IMR-90 (cell line): ENCODE measurements around the gene NOL12.

Experiments
- CEBPB ChIP-seq: IDR thresholded peaks from 2 replicates; pipeline ENCODE4 v1.6.1; 2012; ENCODE audit warnings: low read depth, low read length, improper control_type of control experiment
- CHD1 ChIP-seq: IDR thresholded peaks from 2 replicates; pipeline ENCODE4 v1.6.1; 2012; ENCODE audit warnings: low read depth, low read length, improper control_type of control experiment
- MAFK ChIP-seq: IDR thresholded peaks from 2 replicates; pipeline ENCODE4 v1.6.1; 2012; ENCODE audit warnings: low read depth, low read length, improper control_type of control experiment
- MAZ ChIP-seq: IDR thresholded peaks from 2 replicates; pipeline ENCODE4 v1.6.1; 2012; ENCODE audit warnings: low read depth, mild to moderate bottlenecking, low read length, improper control_type of control experiment, moderate library complexity, borderline replicate concordance
- POLR2A ChIP-seq: IDR thresholded peaks from 2 replicates; pipeline ENCODE4 v1.6.1; 2012; ENCODE audit warnings: mild to moderate bottlenecking, low read depth, low read length
- RAD21 ChIP-seq: IDR thresholded peaks from 2 replicates; pipeline ENCODE4 v1.6.1; 2012; ENCODE audit warnings: low read length, improper control_type of control experiment
- SMC3 ChIP-seq: fragments of 150-350 bp; IDR thresholded peaks from 2 replicates; pipeline ENCODE4 v1.6.1; 2016; ENCODE audit warnings: low read depth, mild to moderate bottlenecking, antibody characterized with exemption, low read length, moderate library complexity
- TF ChIP-seq, protein P1 (sequence below): conservative IDR thresholded peaks from 2 replicates; pipeline ENCODE4 v1.5.1; 2012; ENCODE audit warnings: mild to moderate bottlenecking, low read depth, low read length, improper control_type of control experiment
- TF ChIP-seq, protein P2 (sequence below): fragments of 150-350 bp; IDR thresholded peaks from 2 replicates; pipeline ENCODE4 v1.6.1; 2017; ENCODE audit warnings: mild to moderate bottlenecking, antibody characterized with exemption, low read length, low read depth
- TF ChIP-seq, protein P3 (sequence below): fragments of 150-350 bp; IDR thresholded peaks from 2 replicates; pipeline ENCODE4 v1.6.1; 2016; ENCODE audit warnings: low read depth, mild to moderate bottlenecking, low read length, moderate library complexity, borderline replicate concordance

DNA sequence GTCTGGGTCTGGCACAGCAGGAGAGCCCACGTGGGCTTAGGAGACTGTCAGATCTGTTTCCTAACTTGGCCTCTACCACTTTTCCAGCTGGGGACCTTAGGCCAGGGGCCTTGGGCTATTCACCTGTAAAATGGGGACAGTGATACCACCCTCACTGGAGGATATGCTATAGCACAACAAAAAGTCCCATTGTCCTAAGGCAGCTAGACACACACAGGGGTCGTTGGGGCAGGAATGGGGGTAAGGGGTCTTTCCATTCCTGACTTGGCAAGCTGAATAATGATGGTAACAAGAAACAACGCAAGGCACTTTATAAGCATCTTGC is 49.2 kb upstream of the NOL12 start:
- TF ChIP-seq, protein P1, sequence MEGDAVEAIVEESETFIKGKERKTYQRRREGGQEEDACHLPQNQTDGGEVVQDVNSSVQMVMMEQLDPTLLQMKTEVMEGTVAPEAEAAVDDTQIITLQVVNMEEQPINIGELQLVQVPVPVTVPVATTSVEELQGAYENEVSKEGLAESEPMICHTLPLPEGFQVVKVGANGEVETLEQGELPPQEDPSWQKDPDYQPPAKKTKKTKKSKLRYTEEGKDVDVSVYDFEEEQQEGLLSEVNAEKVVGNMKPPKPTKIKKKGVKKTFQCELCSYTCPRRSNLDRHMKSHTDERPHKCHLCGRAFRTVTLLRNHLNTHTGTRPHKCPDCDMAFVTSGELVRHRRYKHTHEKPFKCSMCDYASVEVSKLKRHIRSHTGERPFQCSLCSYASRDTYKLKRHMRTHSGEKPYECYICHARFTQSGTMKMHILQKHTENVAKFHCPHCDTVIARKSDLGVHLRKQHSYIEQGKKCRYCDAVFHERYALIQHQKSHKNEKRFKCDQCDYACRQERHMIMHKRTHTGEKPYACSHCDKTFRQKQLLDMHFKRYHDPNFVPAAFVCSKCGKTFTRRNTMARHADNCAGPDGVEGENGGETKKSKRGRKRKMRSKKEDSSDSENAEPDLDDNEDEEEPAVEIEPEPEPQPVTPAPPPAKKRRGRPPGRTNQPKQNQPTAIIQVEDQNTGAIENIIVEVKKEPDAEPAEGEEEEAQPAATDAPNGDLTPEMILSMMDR = no peak
- TF ChIP-seq MAZ (no peak), CEBPB (no peak), POLR2A (no peak), MAFK (no peak), RAD21 (no peak), SMC3 (no peak), CHD1 (no peak)
- TF ChIP-seq, protein P2, sequence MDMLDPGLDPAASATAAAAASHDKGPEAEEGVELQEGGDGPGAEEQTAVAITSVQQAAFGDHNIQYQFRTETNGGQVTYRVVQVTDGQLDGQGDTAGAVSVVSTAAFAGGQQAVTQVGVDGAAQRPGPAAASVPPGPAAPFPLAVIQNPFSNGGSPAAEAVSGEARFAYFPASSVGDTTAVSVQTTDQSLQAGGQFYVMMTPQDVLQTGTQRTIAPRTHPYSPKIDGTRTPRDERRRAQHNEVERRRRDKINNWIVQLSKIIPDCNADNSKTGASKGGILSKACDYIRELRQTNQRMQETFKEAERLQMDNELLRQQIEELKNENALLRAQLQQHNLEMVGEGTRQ = peak; percentile 51; the same call in 1 of the 2 replicates
- TF ChIP-seq, protein P3, sequence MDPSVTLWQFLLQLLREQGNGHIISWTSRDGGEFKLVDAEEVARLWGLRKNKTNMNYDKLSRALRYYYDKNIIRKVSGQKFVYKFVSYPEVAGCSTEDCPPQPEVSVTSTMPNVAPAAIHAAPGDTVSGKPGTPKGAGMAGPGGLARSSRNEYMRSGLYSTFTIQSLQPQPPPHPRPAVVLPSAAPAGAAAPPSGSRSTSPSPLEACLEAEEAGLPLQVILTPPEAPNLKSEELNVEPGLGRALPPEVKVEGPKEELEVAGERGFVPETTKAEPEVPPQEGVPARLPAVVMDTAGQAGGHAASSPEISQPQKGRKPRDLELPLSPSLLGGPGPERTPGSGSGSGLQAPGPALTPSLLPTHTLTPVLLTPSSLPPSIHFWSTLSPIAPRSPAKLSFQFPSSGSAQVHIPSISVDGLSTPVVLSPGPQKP = no peak
